NT2/D1 (cell line): ENCODE measurements around the gene ABL1.

ENCODE experiments used
- SUZ12 ChIP-seq: IDR thresholded peaks from 2 replicates; pipeline ENCODE4 v1.6.1; 2011; ENCODE audit not compliant: insufficient read length, insufficient read depth; ENCODE audit errors: extremely low read depth
- YY1 ChIP-seq: IDR thresholded peaks from 2 replicates; pipeline ENCODE4 v1.6.1; 2011; ENCODE audit not compliant: insufficient read length, insufficient read depth

GRCh38 chr9:130825809-130826208 is 9.2 kb upstream of the ABL1 start:
- TF ChIP-seq YY1 (no peak), SUZ12 (no peak)
